HCT116 (cell line): ENCODE results near the gene GNB5. TPM values are rescaled to one million over a fixed set of nuclear protein-coding genes. Genes with fewer than 3 reads are reported as not detected.

Experiments used
- ATAC-seq: fragments of 200-7000 bp; cut with Tn5 transposase; 2 replicates; pipeline ENCODE4 v1.9.1; 2020; ENCODE audit warnings: mild to moderate bottlenecking, moderate library complexity
- BruUV-seq: library from RNA; stranded (reverse); fragments of 400-500 nt; replicated peaks from 2 replicates; lab custom pipeline; 2021; lab: Mats Ljungman, UMichigan
- CTCF ChIA-PET: fragments of 300-600 bp; sonication (Branson Sonifier 250); formaldehyde crosslinking; loops from one replicate; lab custom pipeline; 2021; ENCODE audit warnings: antibody characterized with exemption; lab: Charles Lee
- POLR2A ChIA-PET: fragments of 300-600, 350-600 bp; sonication (Branson Sonifier 250); formaldehyde crosslinking; loops from one replicate; lab custom pipeline; 2021; ENCODE audit warnings: antibody characterized with exemption; lab: Charles Lee
- RAD21 ChIA-PET, 2 experiments: fragments of 300-600 bp; sonication (Branson Sonifier 250); formaldehyde crosslinking; loops; one replicate each; lab custom pipeline; 2023; ENCODE audit warnings: low total read pairs in 2 of 2; ENCODE audit not compliant: uncharacterized antibody in 2 of 2, unreplicated experiment in 2 of 2, low non-redundant PET in 1 of 2; lab: Charles Lee
- DNase-seq: peaks from one replicate; pipeline ENCODE4 v3.0.0-alpha.2; 2010; ENCODE audit warnings: low read depth, low spot score
- H2AFZ ChIP-seq: fragments of 200-600 bp; shearing (Covaris generic), sonication (generic); 2 replicates; pipeline ENCODE4 v1.6.1; 2017; ENCODE audit warnings: low read depth, mixed run types, mixed read lengths, antibody characterized with exemption, low read length; ENCODE audit not compliant: poor library complexity, severe bottlenecking
- H3K27ac ChIP-seq: 2 replicates; pipeline ENCODE4 v1.5.1; 2012; ENCODE audit warnings: low read depth, low read length
- H3K27me3 ChIP-seq: fragments of 200-600 bp; sonication (generic); 2 replicates; pipeline ENCODE4 v1.6.1; 2016; ENCODE audit warnings: mixed run types, low read length, mixed read lengths; ENCODE audit not compliant: insufficient read depth
- H3K36me3 ChIP-seq, 2 experiments: fragments of 200-500 bp in 1 of 2; fragments of 200-600 bp in 1 of 2; sonication (Bioruptor generic) in 1 of 2; sonication (generic) in 1 of 2; 2 replicates each; pipeline versions ENCODE4 v1.5.1 to v1.6.1; 2014 to 2016; ENCODE audit warnings: low read length in 2 of 2, inconsistent platforms in 1 of 2, mixed read lengths in 1 of 2, mixed run types in 1 of 2; ENCODE audit not compliant: insufficient read depth in 2 of 2, control insufficient read depth in 1 of 2
- H3K4me1 ChIP-seq, 2 experiments: fragments of 200-600 bp in 1 of 2; sonication (generic) in 1 of 2; 2 replicates each; pipeline versions ENCODE4 v1.5.1 to v1.6.1; 2012 to 2017; ENCODE audit warnings: low read length in 2 of 2, inconsistent platforms in 1 of 2, mild to moderate bottlenecking in 1 of 2, mixed read lengths in 1 of 2, mixed run types in 1 of 2, moderate library complexity in 1 of 2; ENCODE audit not compliant: insufficient read depth in 2 of 2, control insufficient read depth in 1 of 2
- H3K4me2 ChIP-seq: fragments of 200-600 bp; sonication (generic); 2 replicates; pipeline ENCODE4 v1.6.1; 2017; ENCODE audit warnings: mixed run types, low read length, mixed read lengths
- H3K4me3 ChIP-seq, 2 experiments: fragments of 200-600 bp in 1 of 2; sonication (generic) in 1 of 2; replicated peaks in 1 of 2; 2 replicates each; pipeline ENCODE4 v1.5.1; 2011 to 2016; ENCODE audit warnings: low read length in 2 of 2, control low read depth in 1 of 2, low read depth in 1 of 2, mild to moderate bottlenecking in 1 of 2, mixed read lengths in 1 of 2, mixed run types in 1 of 2
- H3K79me2 ChIP-seq: fragments of 200-600 bp; sonication (generic); 2 replicates; pipeline ENCODE4 v1.6.1; 2017; ENCODE audit warnings: mild to moderate bottlenecking, mixed run types, low read length, moderate library complexity, mixed read lengths; ENCODE audit not compliant: insufficient read depth
- H3K9ac ChIP-seq: fragments of 200-600 bp; sonication (generic); 2 replicates; pipeline ENCODE4 v1.6.1; 2016; ENCODE audit warnings: low read length, mixed read lengths
- H3K9me2 ChIP-seq: fragments of 200-600 bp; sonication (generic), shearing (Covaris generic); 2 replicates; pipeline ENCODE4 v1.6.1; 2017; ENCODE audit warnings: mixed run types, mild to moderate bottlenecking, moderate library complexity; ENCODE audit not compliant: insufficient read depth
- H3K9me3 ChIP-seq, 2 experiments: fragments of 200-500 bp in 1 of 2; fragments of 200-600 bp in 1 of 2; sonication (Bioruptor generic) in 1 of 2; sonication (generic) in 1 of 2; 2 replicates each; pipeline ENCODE4 v1.6.1; 2014 to 2017; ENCODE audit warnings: low read length in 2 of 2, mixed read lengths in 2 of 2, inconsistent platforms in 1 of 2, low read depth in 1 of 2, mild to moderate bottlenecking in 1 of 2, mixed run types in 1 of 2, moderate library complexity in 1 of 2; ENCODE audit not compliant: control insufficient read depth in 1 of 2, insufficient read depth in 1 of 2
- H4K20me1 ChIP-seq: fragments of 200-600 bp; sonication (generic), shearing (Covaris generic); 2 replicates; pipeline ENCODE4 v1.6.1; 2017; ENCODE audit warnings: mixed run types, mild to moderate bottlenecking, moderate library complexity; ENCODE audit not compliant: insufficient read depth
- ATF3 ChIP-seq: IDR thresholded peaks from 2 replicates; pipeline ENCODE4 v1.6.1; 2012
- CBX3 ChIP-seq: IDR thresholded peaks from 2 replicates; pipeline ENCODE4 v1.6.1; 2012; ENCODE audit warnings: low read depth
- EGR1 ChIP-seq: IDR thresholded peaks from 2 replicates; pipeline ENCODE4 v1.6.1; 2012; ENCODE audit warnings: low read depth
- ELF1 ChIP-seq: IDR thresholded peaks from 2 replicates; pipeline ENCODE4 v1.6.1; 2012; ENCODE audit warnings: low read depth, borderline replicate concordance
- EZH2phosphoT487 ChIP-seq: fragments of 200-600 bp; IDR thresholded peaks from 2 replicates; pipeline ENCODE4 v1.6.1; 2018; ENCODE audit warnings: antibody characterized with exemption, borderline replicate concordance
- FOSL1 ChIP-seq: IDR thresholded peaks from 2 replicates; pipeline ENCODE4 v1.6.1; 2012; ENCODE audit warnings: low read depth
- JUND ChIP-seq: IDR thresholded peaks from 2 replicates; pipeline ENCODE4 v1.6.1; 2012
- MAX ChIP-seq: IDR thresholded peaks from 2 replicates; pipeline ENCODE4 v1.6.1; 2012
- POLR2A ChIP-seq: IDR thresholded peaks from 2 replicates; pipeline ENCODE4 v1.7.0; 2011; ENCODE audit warnings: borderline replicate concordance; ENCODE audit not compliant: insufficient read depth, insufficient read length; ENCODE audit errors: extremely low read depth
- POLR2AphosphoS5 ChIP-seq: IDR thresholded peaks from 2 replicates; pipeline ENCODE4 v1.6.1; 2011; ENCODE audit warnings: mild to moderate bottlenecking, low read depth, low read length, moderate library complexity
- RAD21 ChIP-seq: IDR thresholded peaks from 2 replicates; pipeline ENCODE4 v1.6.1; 2012; ENCODE audit warnings: low read depth, mild to moderate bottlenecking
- SIN3A ChIP-seq: IDR thresholded peaks from 2 replicates; pipeline ENCODE4 v1.6.1; 2012; ENCODE audit warnings: low read depth
- SP1 ChIP-seq: IDR thresholded peaks from 2 replicates; pipeline ENCODE4 v1.6.1; 2012; ENCODE audit warnings: low read depth
- TCF7L2 ChIP-seq: IDR thresholded peaks from 2 replicates; pipeline ENCODE4 v1.7.0; 2011; ENCODE audit warnings: borderline replicate concordance, inconsistent platforms; ENCODE audit not compliant: insufficient read depth, insufficient read length; ENCODE audit errors: extremely low read depth
- ZBTB33 ChIP-seq: IDR thresholded peaks from 2 replicates; pipeline ENCODE4 v1.6.1; 2011; ENCODE audit warnings: mild to moderate bottlenecking, low read length, moderate library complexity; ENCODE audit not compliant: insufficient replicate concordance; ENCODE audit errors: extremely low read depth
- ZFX ChIP-seq: fragments of 450-650 bp; IDR thresholded peaks from 2 replicates; pipeline ENCODE4 v1.6.1; 2017
- ZNF274 ChIP-seq: fragments of 200-500 bp; sonication (Bioruptor generic); IDR thresholded peaks from 2 replicates; pipeline ENCODE4 v1.6.1; 2014; ENCODE audit warnings: mild to moderate bottlenecking, low read depth, low read length, inconsistent platforms
- intact Hi-C: fragments of 100-400 bp; cut with micrococcal nuclease; formaldehyde crosslinking; loops from 2 replicates; pipeline ENCODE4 v1.10.0; 2022
- total RNA-seq: library from RNA; stranded (reverse); gene quantifications from one replicate; pipeline ENCODE4 v1.2.1, GENCODE V29; 2021; ENCODE audit not compliant: unreplicated experiment

Gene GNB5
- total RNA-seq, 1 experiment from 2014 or later = 27.6 TPM

- Histone ChIP-seq H4K20me1 (no peaks in the 10 kb centered on the region), H3K9ac (no peak overlapping the region)
These were observed 57.5 kb downstream of the GNB5 start for GRCh38 chr15:52133510-52134220.

GRCh38 chr15:52132066-52132465 lies 59.1 kb downstream of the GNB5 start:
- ChIA-PET RAD21 (no interaction called here), POLR2A (no interaction called here), CTCF (no interaction called here)
- Histone ChIP-seq H3K9me3 (no peaks in the 10 kb centered on the region), H3K4me3 (no peak overlapping the region), H3K4me2 (no peak overlapping the region), H3K27ac (no peak overlapping the region), H3K27me3 (no peaks in the 10 kb centered on the region), H3K9ac (no peak overlapping the region), H4K20me1 (no peaks in the 10 kb centered on the region), H2AFZ (no peak overlapping the region), H3K79me2 (no peaks in the 10 kb centered on the region), H3K9me2 (no peaks in the 10 kb centered on the region), H3K4me1 (no peaks in the 10 kb centered on the region), H3K36me3 (no peaks in the 10 kb centered on the region)
- DNase-seq (no peak), ATAC-seq (no peak)
- no TSS peak for BruUV-seq
- intact Hi-C loops = no loop called here
- TF ChIP-seq ATF3 (no peak), MAX (no peak), CBX3 (no peak), EGR1 (no peak), JUND (no peak), POLR2AphosphoS5 (no peak), ZBTB33 (no peak), ELF1 (no peak), TCF7L2 (no peak), EZH2phosphoT487 (no peak), SP1 (no peak), ZFX (no peak), FOSL1 (no peak), ZNF274 (no peak), RAD21 (no peak), SIN3A (no peak), POLR2A (no peak)

More at GRCh38 chr15:52133510-52134220, 57.5 kb downstream of the GNB5 start:
- Histone ChIP-seq H3K9me3 (no peaks in the 10 kb centered on the region), H3K27me3 (no peaks in the 10 kb centered on the region), H3K4me2 (no peak overlapping the region), H3K79me2 (no peaks in the 10 kb centered on the region), H3K4me1 (no peaks in the 10 kb centered on the region), H3K27ac (no peak overlapping the region), H2AFZ (no peak overlapping the region), H3K36me3 (no peaks in the 10 kb centered on the region), H3K9me2 (no peaks in the 10 kb centered on the region), H3K4me3 (no peak overlapping the region)
- DNase-seq (no peak), ATAC-seq (no peak)
- no peak for TF ChIP-seq ATF3
- ChIA-PET CTCF (no interaction called here), RAD21 (no interaction called here), POLR2A (no interaction called here)
- intact Hi-C loops = no loop called here
- BruUV-seq = no TSS peak
